ENCODE data around the gene RPS6KA3.
"Not testable (repeated sequence)": the region's sequence is repeated elsewhere in the genome, so short reads cannot be mapped to it uniquely, and the experiment has no call there.

RPS6KA3 gene

GRCh38 chrX:20263474-20263873 is 3.2 kb downstream of the RPS6KA3 start:
- DNase-seq, result no peak

- no peak for DNase-seq
Measured at GRCh38 chrX:20260885-20261284, 5.8 kb downstream of the RPS6KA3 start.

GRCh38 chrX:20254712-20255299 is 11.9 kb downstream of the RPS6KA3 start:
- DNase-seq, result no peak

GRCh38 chrX:20253232-20253543 is 13.5 kb downstream of the RPS6KA3 start:
- DNase-seq, result no peak

- DNase-seq, result peak; percentile 59
Measured at GRCh38 chrX:20252381-20253231, 14.1 kb downstream of the RPS6KA3 start.

GRCh38 chrX:20251691-20252090 is 15.0 kb downstream of the RPS6KA3 start:
- DNase-seq, result no peak

GRCh38 chrX:20250146-20250545 is 16.6 kb downstream of the RPS6KA3 start:
- DNase-seq, result not testable (repeated sequence)

GRCh38 chrX:20248592-20249192 is 18.0 kb downstream of the RPS6KA3 start:
- no peak for DNase-seq

- no peak for DNase-seq
Measured at GRCh38 chrX:20244931-20245330, 21.8 kb downstream of the RPS6KA3 start.

- no peak for DNase-seq
Measured at GRCh38 chrX:20240201-20240600, 26.5 kb downstream of the RPS6KA3 start.

- no peak for DNase-seq
Measured at GRCh38 chrX:20237864-20238263, 28.8 kb downstream of the RPS6KA3 start.

GRCh38 chrX:20235755-20236154 is 31.0 kb downstream of the RPS6KA3 start:
- DNase-seq, result no peak

GRCh38 chrX:20233336-20233735 is 33.4 kb downstream of the RPS6KA3 start:
- DNase-seq, result no peak

GRCh38 chrX:20231598-20231997 is 35.1 kb downstream of the RPS6KA3 start:
- no peak for DNase-seq

- DNase-seq, result no peak
Measured at GRCh38 chrX:20230406-20230805, 36.3 kb downstream of the RPS6KA3 start.

GRCh38 chrX:20229155-20229554 is 37.6 kb downstream of the RPS6KA3 start:
- no peak for DNase-seq

GRCh38 chrX:20228245-20228644 is 38.5 kb downstream of the RPS6KA3 start:
- DNase-seq, result no peak

- DNase-seq, result no peak
Measured at GRCh38 chrX:20227116-20227515, 39.6 kb downstream of the RPS6KA3 start.

- no peak for DNase-seq
Measured at GRCh38 chrX:20225488-20225833, 41.2 kb downstream of the RPS6KA3 start.

GRCh38 chrX:20224814-20225487 is 41.8 kb downstream of the RPS6KA3 start:
- DNase-seq, result no peak

- no peak for DNase-seq
Measured at GRCh38 chrX:20221902-20222301, 44.8 kb downstream of the RPS6KA3 start.

- DNase-seq, result no peak
Measured at GRCh38 chrX:20218836-20219505, 47.7 kb downstream of the RPS6KA3 start.

- no peak for DNase-seq
Measured at GRCh38 chrX:20217906-20218305, 48.8 kb downstream of the RPS6KA3 start.
